GM23338 (cell line): Measurements from ENCODE around the gene METRNL. TPM values are rescaled to one million over a fixed set of nuclear protein-coding genes. Genes with fewer than 3 reads are reported as not detected.
A peak's percentile ranks its signal among the peaks of the same experiment; 100 is the strongest.

Experiments used
- ATAC-seq: fragments of 200-7000 bp; cut with Tn5 transposase; 3 replicates; pipeline ENCODE4 v1.9.1; 2020
- DNase-seq: peaks from one replicate; pipeline ENCODE4 v3.0.0-alpha.2; 2015; ENCODE audit warnings: low spot score
- H2AFZ ChIP-seq: fragments of 200-600 bp; sonication (generic); 2 replicates; pipeline ENCODE4 v1.8.0; 2016; ENCODE audit warnings: antibody characterized with exemption, mild to moderate bottlenecking, moderate library complexity
- H3F3A ChIP-seq: fragments of 200-600 bp; sonication (generic); replicated peaks from 2 replicates; pipeline ENCODE4 v1.8.0; 2017; ENCODE audit warnings: antibody characterized with exemption, mixed run types, low read depth
- H3K27ac ChIP-seq: fragments of 200-600 bp; sonication (generic); 2 replicates; pipeline ENCODE4 v1.6.1; 2016; ENCODE audit warnings: low read depth
- H3K27me3 ChIP-seq: fragments of 200-600 bp; sonication (generic); 2 replicates; pipeline ENCODE4 v1.8.0; 2016; ENCODE audit warnings: mild to moderate bottlenecking, mixed run types, moderate library complexity; ENCODE audit not compliant: insufficient read depth
- H3K36me3 ChIP-seq: fragments of 200-600 bp; sonication (generic); 2 replicates; pipeline ENCODE4 v1.8.0; 2016; ENCODE audit warnings: mild to moderate bottlenecking; ENCODE audit not compliant: insufficient read depth
- H3K4me1 ChIP-seq: fragments of 200-600 bp; sonication (generic); 2 replicates; pipeline ENCODE4 v1.8.0; 2016; ENCODE audit warnings: mild to moderate bottlenecking, moderate library complexity; ENCODE audit not compliant: insufficient read depth
- H3K4me2 ChIP-seq: fragments of 200-600 bp; sonication (generic); 2 replicates; pipeline ENCODE4 v1.7.1; 2017; ENCODE audit warnings: mixed run types
- H3K4me3 ChIP-seq: fragments of 200-600 bp; sonication (generic); 2 replicates; pipeline ENCODE4 v1.6.1; 2016; ENCODE audit warnings: mixed run types
- H3K79me2 ChIP-seq: fragments of 200-600 bp; sonication (generic); replicated peaks from 2 replicates; pipeline ENCODE4 v1.8.0; 2017; ENCODE audit warnings: mild to moderate bottlenecking; ENCODE audit not compliant: insufficient read depth
- H3K9me2 ChIP-seq: fragments of 200-600 bp; sonication (generic); 2 replicates; pipeline ENCODE4 v1.8.0; 2017; ENCODE audit not compliant: insufficient read depth
- H4K20me1 ChIP-seq: fragments of 200-600 bp; sonication (generic); replicated peaks from 2 replicates; pipeline ENCODE4 v1.8.0; 2017; ENCODE audit warnings: mild to moderate bottlenecking; ENCODE audit not compliant: insufficient read depth
- H3K27ac Mint-ChIP-seq: 2 replicates; pipeline ENCODE4 v1.8.0; 2020; ENCODE audit warnings: inconsistent platforms, mild to moderate bottlenecking, moderate library complexity, mixed read lengths
- H3K27me3 Mint-ChIP-seq: 3 replicates; pipeline ENCODE4 v1.8.0; 2022; ENCODE audit warnings: low read depth, mild to moderate bottlenecking, moderate library complexity, mixed read lengths, inconsistent platforms; ENCODE audit not compliant: insufficient read depth, poor library complexity
- H3K36me3 Mint-ChIP-seq: 3 replicates; pipeline ENCODE4 v1.8.0; 2021; ENCODE audit warnings: low read depth, mild to moderate bottlenecking, inconsistent platforms, moderate library complexity, mixed read lengths
- H3K4me1 Mint-ChIP-seq: 3 replicates; pipeline ENCODE4 v1.8.0; 2020; ENCODE audit warnings: mild to moderate bottlenecking, inconsistent platforms, mixed read lengths
- H3K4me3 Mint-ChIP-seq: 3 replicates; pipeline ENCODE4 v1.8.0; 2021; ENCODE audit warnings: moderate library complexity, mild to moderate bottlenecking, inconsistent platforms, mixed read lengths
- H3K9me3 Mint-ChIP-seq: 3 replicates; pipeline ENCODE4 v1.8.0; 2020; ENCODE audit warnings: moderate library complexity, mild to moderate bottlenecking, inconsistent platforms, mixed read lengths
- CREB1 ChIP-seq: fragments of 250-450 bp; sonication (Bioruptor Pico); IDR thresholded peaks from 2 replicates; pipeline ENCODE4 v1.5.0; 2020; ENCODE audit warnings: low read depth, mild to moderate bottlenecking, moderate library complexity
- CTCF ChIP-seq, 2 experiments: fragments of 200-600 bp in 1 of 2; sonication (generic) in 1 of 2; conservative IDR thresholded peaks; 2 replicates each; pipeline versions ENCODE4 v1.5.1 to v1.6.1; 2016 to 2017; ENCODE audit warnings: antibody characterized with exemption in 2 of 2, low read depth in 2 of 2, mild to moderate bottlenecking in 2 of 2, moderate library complexity in 1 of 2
- ETS1 ChIP-seq: IDR thresholded peaks from 2 replicates; pipeline ENCODE4 v1.6.1; 2016; ENCODE audit warnings: antibody characterized with exemption
- EZH2 ChIP-seq: fragments of 200-600 bp; sonication (generic); IDR thresholded peaks from one replicate; pipeline ENCODE4 v1.8.0; 2017; ENCODE audit warnings: antibody characterized with exemption, mild to moderate bottlenecking, low read depth; ENCODE audit not compliant: unreplicated experiment
- EZH2phosphoT487 ChIP-seq: fragments of 200-600 bp; sonication (generic); IDR thresholded peaks from one replicate; pipeline ENCODE4 v1.8.1; 2018; ENCODE audit warnings: antibody characterized with exemption; ENCODE audit not compliant: unreplicated experiment
- POLR2AphosphoS5 ChIP-seq: IDR thresholded peaks from 2 replicates; pipeline ENCODE4 v1.6.1; 2016; ENCODE audit warnings: antibody characterized with exemption, low read depth
- REST ChIP-seq: IDR thresholded peaks from one replicate; pipeline ENCODE4 v1.6.1; 2018; ENCODE audit warnings: antibody characterized with exemption; ENCODE audit not compliant: unreplicated experiment
- STAT1 ChIP-seq: IDR thresholded peaks from one replicate; pipeline ENCODE4 v1.6.1; 2016; ENCODE audit warnings: antibody characterized with exemption; ENCODE audit not compliant: unreplicated experiment
- ZNF114 ChIP-seq: fragments of 250-450 bp; sonication (Bioruptor Pico); IDR thresholded peaks from 2 replicates; pipeline ENCODE4 v1.5.0; 2020; ENCODE audit warnings: mild to moderate bottlenecking, moderate library complexity
- ZNF331 ChIP-seq: fragments of 250-450 bp; sonication (Bioruptor Pico); IDR thresholded peaks from 2 replicates; pipeline ENCODE4 v1.5.0; 2020; ENCODE audit warnings: low read depth, mild to moderate bottlenecking, moderate library complexity
- ZNF462 ChIP-seq: fragments of 250-450 bp; sonication (Bioruptor Pico); IDR thresholded peaks from 2 replicates; pipeline ENCODE4 v1.5.0; 2020; ENCODE audit warnings: mild to moderate bottlenecking, moderate library complexity
- polyA plus RNA-seq: library from polyadenylated mRNA; unstranded; fragments of >200 nt; fragmentation: Nextera tagmentation; extraction: Ambion mirVana; gene quantifications from 2 replicates; pipeline ENCODE4 v1.2.1, GENCODE V29; 2016
- total RNA-seq: library from RNA; depleted of rRNA; stranded (reverse); fragments of >200 nt; shearing (Covaris generic); gene quantifications from 2 replicates; pipeline ENCODE4 v1.2.3, GENCODE V29; 2014

Gene METRNL
- total and polyA plus RNA-seq, 2 experiments from 2014 or later = 12.2 to 20.2 TPM

- TF ChIP-seq ZNF462 (CRISPR knock-in tag) = no peak
- TF ChIP-seq CREB1 (CRISPR knock-in tag) = no peak
- TF ChIP-seq ZNF331 (CRISPR knock-in tag) = no peak
- no peak for TF ChIP-seq EZH2
- TF ChIP-seq STAT1 = no peak
- TF ChIP-seq POLR2AphosphoS5 = no peak
- no peak for TF ChIP-seq ETS1
These were observed 4.0 kb upstream of the METRNL start (continued) for GRCh38 chr17:83075270-83075880.

GRCh38 chr17:83076938-83077337, 2.5 kb upstream of the METRNL start:
- no peak; the same call in 2 of the 3 replicates for ATAC-seq
- H3K4me3 Mint-ChIP-seq = peak overlapping the region; percentile 4; the same call in 1 of the 3 replicates
- peaks cover 6% of the 10 kb centered on the region for H3K4me1 Mint-ChIP-seq

More at GRCh38 chr17:83076938-83077337, 2.5 kb upstream of the METRNL start:
- Histone ChIP-seq H3K4me3 (no peak overlapping the region), H3K27me3 (peaks cover 36% of the 10 kb centered on the region), H3K79me2 (peaks cover 8% of the 10 kb centered on the region), H3F3A (0 out of 2 replicates have a peak, but pooled peaks cover 1% of the 10 kb centered on the region), H3K4me1 (peaks cover under 1% of the 10 kb centered on the region; the same call in 1 of the 2 replicates), H3K36me3 (no peaks in the 10 kb centered on the region), H2AFZ (no peak overlapping the region), H3K9me2 (no peaks in the 10 kb centered on the region), H4K20me1 (no peaks in the 10 kb centered on the region), H3K4me2 (no peak overlapping the region), H3K27ac (no peak overlapping the region)
- TF ChIP-seq EZH2 (no peak), REST (no peak), ZNF331 (CRISPR knock-in tag) (no peak), CTCF (conservative IDR thresholded peaks at IDR 0.05; ENCODE audit: low read depth in 2 of 2) (peak; percentile 27 to 76), EZH2phosphoT487 (no peak), ZNF114 (CRISPR knock-in tag) (no peak)
- peaks cover 23% of the 10 kb centered on the region for H3K27me3 Mint-ChIP-seq
- no peaks in the 10 kb centered on the region; the same call in 2 of the 3 replicates for H3K9me3 Mint-ChIP-seq
- H3K27ac Mint-ChIP-seq = no peak overlapping the region
- no peak for DNase-seq
- H3K36me3 Mint-ChIP-seq = peaks cover 2% of the 10 kb centered on the region; the same call in 1 of the 3 replicates
